Tibial nerve (tissue), 4 donors: ENCODE data around the gene SUCLG2. TPM values are rescaled to one million over a fixed set of nuclear protein-coding genes. Genes with fewer than 3 reads are reported as not detected.

Experiments
- DNase-seq, 2 donors: peaks; one replicate each; pipeline ENCODE4 v3.0.0-alpha.2; 2019; ENCODE audit warnings: low spot score in 2 of 2
- H3K27ac ChIP-seq, 4 donors: fragments of 200-600 bp; sonication (generic) in 3 of 4; one replicate each; pipeline ENCODE4 v1.5.1; 2017 to 2019; ENCODE audit warnings: mild to moderate bottlenecking in 1 of 4
- H3K27me3 ChIP-seq, 2 donors: fragments of 200-600 bp; sonication (generic) in 1 of 2; one replicate each; pipeline versions ENCODE4 v1.5.1 to v1.6.0; 2017 to 2019
- H3K36me3 ChIP-seq, 3 donors: fragments of 200-600 bp; sonication (generic); one replicate each; pipeline ENCODE4 v1.5.1; 2018 to 2019
- H3K4me1 ChIP-seq, 4 donors: fragments of 200-600 bp; sonication (generic) in 3 of 4; one replicate each; pipeline ENCODE4 v1.5.1; 2017 to 2019
- H3K4me3 ChIP-seq, 4 donors: fragments of 200-600 bp; sonication (generic) in 3 of 4; one replicate each; pipeline ENCODE4 v1.5.1; 2017 to 2019; ENCODE audit warnings: mild to moderate bottlenecking in 1 of 4, moderate library complexity in 1 of 4
- H3K9me3 ChIP-seq, 4 donors: fragments of 200-600 bp; sonication (generic) in 3 of 4; one replicate each; pipeline ENCODE4 v1.5.1; 2017 to 2019
- EP300 ChIP-seq, 2 donors: sonication (generic); formaldehyde crosslinking; IDR thresholded peaks; one replicate each; pipeline ENCODE4 v1.6.1; 2017; ENCODE audit warnings: antibody characterized with exemption in 2 of 2, mild to moderate bottlenecking in 1 of 2
- POLR2A ChIP-seq, 2 donors: fragments of 450-650 bp; IDR thresholded peaks; one replicate each; pipeline ENCODE4 v1.6.1; 2017; ENCODE audit warnings: antibody characterized with exemption in 2 of 2, mild to moderate bottlenecking in 2 of 2, moderate library complexity in 2 of 2
- WGBS, 2 donors: methylation state at CpG; one replicate each; pipeline ENCODE4 v1.1.5; 2018; 5-methylcytosine and 5-hydroxymethylcytosine counted together
- total RNA-seq, 4 donors: library from RNA; depleted of rRNA; stranded (reverse); fragments of >200 nt; gene quantifications; one replicate each; pipeline ENCODE4 v1.1.0, GENCODE V29; 2016
- TF ChIP-seq, protein P1 (sequence below), 5 experiments: fragments of 200-600 bp in 3 of 5; fragments of 450-650 bp in 2 of 5; sonication (generic) in 3 of 5; IDR thresholded peaks; one replicate each; pipeline ENCODE4 v1.5.1; 2016 to 2019; ENCODE audit warnings: antibody characterized with exemption in 5 of 5, mild to moderate bottlenecking in 3 of 5, moderate library complexity in 2 of 5

SUCLG2 gene
- total RNA-seq, 4 donors from 2014 or later: 28.0 to 52.8 (median 42.7) TPM

DNA sequence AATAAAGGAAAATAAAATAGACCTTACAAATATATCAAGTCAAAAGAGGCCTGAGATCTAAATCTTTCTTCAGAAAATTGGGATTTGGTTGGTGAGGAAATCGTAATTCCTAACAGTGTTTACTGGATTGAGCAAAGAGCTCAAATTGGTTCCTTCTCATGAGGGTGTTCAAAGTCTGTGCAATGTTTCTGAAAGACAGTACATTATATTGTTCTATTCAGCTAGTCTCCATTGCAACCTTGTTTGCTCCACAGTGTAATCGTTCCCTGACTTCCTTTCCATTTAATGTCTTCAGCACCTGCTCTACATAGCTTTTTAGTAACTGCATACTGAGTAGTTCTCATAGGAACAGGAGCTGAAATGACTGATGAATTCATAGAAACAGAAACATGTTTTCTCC, 326.8 kb downstream of the SUCLG2 start:
- H3K27me3 ChIP-seq: no peaks in the 10 kb centered on the region
- DNase-seq: no peak
- no peak overlapping the region for H3K27ac ChIP-seq
- H3K36me3 ChIP-seq: no peaks in the 10 kb centered on the region
- TF ChIP-seq, protein P1, sequence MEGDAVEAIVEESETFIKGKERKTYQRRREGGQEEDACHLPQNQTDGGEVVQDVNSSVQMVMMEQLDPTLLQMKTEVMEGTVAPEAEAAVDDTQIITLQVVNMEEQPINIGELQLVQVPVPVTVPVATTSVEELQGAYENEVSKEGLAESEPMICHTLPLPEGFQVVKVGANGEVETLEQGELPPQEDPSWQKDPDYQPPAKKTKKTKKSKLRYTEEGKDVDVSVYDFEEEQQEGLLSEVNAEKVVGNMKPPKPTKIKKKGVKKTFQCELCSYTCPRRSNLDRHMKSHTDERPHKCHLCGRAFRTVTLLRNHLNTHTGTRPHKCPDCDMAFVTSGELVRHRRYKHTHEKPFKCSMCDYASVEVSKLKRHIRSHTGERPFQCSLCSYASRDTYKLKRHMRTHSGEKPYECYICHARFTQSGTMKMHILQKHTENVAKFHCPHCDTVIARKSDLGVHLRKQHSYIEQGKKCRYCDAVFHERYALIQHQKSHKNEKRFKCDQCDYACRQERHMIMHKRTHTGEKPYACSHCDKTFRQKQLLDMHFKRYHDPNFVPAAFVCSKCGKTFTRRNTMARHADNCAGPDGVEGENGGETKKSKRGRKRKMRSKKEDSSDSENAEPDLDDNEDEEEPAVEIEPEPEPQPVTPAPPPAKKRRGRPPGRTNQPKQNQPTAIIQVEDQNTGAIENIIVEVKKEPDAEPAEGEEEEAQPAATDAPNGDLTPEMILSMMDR (IDR thresholded peaks at IDR 0.05): no peak
- TF ChIP-seq EP300 (IDR thresholded peaks at IDR 0.05): no peak
- TF ChIP-seq POLR2A (IDR thresholded peaks at IDR 0.05): no peak
- WGBS, 2 donors: 57 to 65% methylated on average over 2 of the region's 2 CpGs
- no peak overlapping the region for H3K4me3 ChIP-seq
- no peaks in the 10 kb centered on the region for H3K4me1 ChIP-seq
- H3K9me3 ChIP-seq: no peaks in the 10 kb centered on the region

DNA sequence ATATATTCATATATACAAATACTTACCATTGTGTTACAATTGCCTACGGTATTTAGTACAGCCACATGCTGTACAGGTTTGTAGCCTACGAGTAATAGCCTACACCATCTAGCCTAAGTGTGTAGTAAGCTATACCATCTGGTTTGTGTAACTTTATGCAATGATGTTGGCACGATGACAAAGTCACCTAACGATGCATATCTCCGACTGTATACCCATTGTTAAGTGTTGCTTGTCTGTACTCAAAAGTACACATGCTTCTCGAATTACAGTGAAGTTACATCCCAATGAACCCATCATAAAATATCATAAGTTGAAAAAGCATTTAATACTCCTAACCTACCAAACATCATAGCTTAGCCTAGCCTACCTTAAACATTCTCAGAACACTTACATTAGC, 329.2 kb downstream of the SUCLG2 start:
- Histone ChIP-seq H3K4me1 (no peaks in the 10 kb centered on the region), H3K27ac (no peak overlapping the region), H3K9me3 (peaks cover 0 to 4% (median 0%) of the 10 kb centered on the region in 4 donors), H3K27me3 (no peaks in the 10 kb centered on the region), H3K4me3 (no peak overlapping the region), H3K36me3 (no peaks in the 10 kb centered on the region)
- no peak for DNase-seq
- TF ChIP-seq, protein P1 (IDR thresholded peaks at IDR 0.05): no peak
- no peak for TF ChIP-seq POLR2A (IDR thresholded peaks at IDR 0.05)
- no peak for TF ChIP-seq EP300 (IDR thresholded peaks at IDR 0.05)
- WGBS, 2 donors: 78 to 85% methylated on average over 6 of the region's 6 CpGs
